T-cell (primary cell): ENCODE results near the gene CTSK. TPM values are rescaled to one million over a fixed set of nuclear protein-coding genes. Genes with fewer than 3 reads are reported as not detected.
"Not testable (repeated sequence)": the region's sequence is repeated elsewhere in the genome, so short reads cannot be mapped to it uniquely, and the experiment has no call there.

Source experiments
- ATAC-seq, 4 experiments: fragments of 200-7000 bp in 3 of 4; fragments of 150-1000 bp in 1 of 4; cut with Tn5 transposase; replicated peaks in 1 of 4; 1 replicate in 3 of 4; 2 replicates in 1 of 4; pipeline ENCODE4 v1.10.0; 2021; ENCODE audit warnings: moderate library complexity in 3 of 4, mild to moderate bottlenecking in 2 of 4, moderate number of reproducible peaks in 1 of 4
- CTCF ChIA-PET, 2 donors: fragments of 300-600 bp; sonication (Branson Sonifier 250); formaldehyde crosslinking; loops; one replicate each; lab custom pipeline; 2022; ENCODE audit warnings: antibody characterized with exemption in 2 of 2; lab: Charles Lee
- POLR2A ChIA-PET, 2 donors: fragments of 300-600 bp; sonication (Branson Sonifier 250); formaldehyde crosslinking; loops; one replicate each; lab custom pipeline; 2022; ENCODE audit warnings: antibody characterized with exemption in 2 of 2; lab: Charles Lee
- DNase-seq, 35 experiments: peaks; one replicate each; pipeline versions ENCODE4 v3.0.0 to v3.0.0-alpha.2; 2013 to 2023
- H3K27ac ChIP-seq: one replicate; pipeline ENCODE4 v1.5.1; 2013; ENCODE audit warnings: low read length
- H3K27me3 ChIP-seq, 2 experiments: replicated peaks in 1 of 2; 1 replicate in 1 of 2; 2 replicates in 1 of 2; pipeline versions ENCODE4 v1.6.1 to v1.7.0; 2013; ENCODE audit warnings: low read length in 1 of 2, mixed read lengths in 1 of 2; ENCODE audit not compliant: control insufficient read depth in 2 of 2, insufficient read depth in 2 of 2; ENCODE audit errors: extremely low read depth in 1 of 2
- H3K36me3 ChIP-seq, 2 donors: 1 replicate in 1 of 2; 2 replicates in 1 of 2; pipeline versions ENCODE4 v1.6.1 to v1.7.0; 2013; ENCODE audit warnings: low read length in 1 of 2; ENCODE audit not compliant: control insufficient read depth in 2 of 2, insufficient read depth in 1 of 2; ENCODE audit errors: extremely low read depth in 1 of 2
- H3K4me1 ChIP-seq, 2 experiments: 1 replicate in 1 of 2; 2 replicates in 1 of 2; pipeline versions ENCODE4 v1.6.1 to v1.7.0; 2013; ENCODE audit warnings: low read length in 2 of 2, mixed read lengths in 1 of 2; ENCODE audit not compliant: insufficient read depth in 2 of 2, control insufficient read depth in 1 of 2; ENCODE audit errors: extremely low read depth in 1 of 2
- H3K4me3 ChIP-seq, 2 donors: 1 replicate in 1 of 2; 2 replicates in 1 of 2; pipeline versions ENCODE4 v1.5.1 to v1.7.0; 2013; ENCODE audit warnings: mild to moderate bottlenecking in 2 of 2, low read length in 1 of 2, moderate library complexity in 1 of 2; ENCODE audit not compliant: control insufficient read depth in 1 of 2; ENCODE audit errors: extremely low read depth in 1 of 2
- H3K9me3 ChIP-seq: 2 replicates; pipeline ENCODE4 v1.7.0; 2013
- H3K27ac Mint-ChIP-seq, 2 donors: one replicate each; pipeline ENCODE4 v1.8.0; 2020 to 2021; ENCODE audit warnings: mild to moderate bottlenecking in 2 of 2, mixed read lengths in 2 of 2
- H3K27me3 Mint-ChIP-seq, 2 donors: one replicate each; pipeline ENCODE4 v1.8.0; 2021 to 2022; ENCODE audit warnings: mixed read lengths in 2 of 2
- H3K36me3 Mint-ChIP-seq: one replicate; pipeline ENCODE4 v1.8.0; 2021; ENCODE audit warnings: mixed read lengths
- H3K4me1 Mint-ChIP-seq, 3 donors: one replicate each; pipeline ENCODE4 v1.8.0; 2020 to 2022; ENCODE audit warnings: mixed read lengths in 3 of 3, mild to moderate bottlenecking in 1 of 3
- H3K4me3 Mint-ChIP-seq, 3 donors: one replicate each; pipeline ENCODE4 v1.8.0; 2020 to 2022; ENCODE audit warnings: mild to moderate bottlenecking in 3 of 3, mixed read lengths in 3 of 3, moderate library complexity in 3 of 3
- H3K9me3 Mint-ChIP-seq, 3 donors: one replicate each; pipeline ENCODE4 v1.8.0; 2020 to 2022; ENCODE audit warnings: mixed read lengths in 3 of 3
- WGBS: methylation state at CpG from one replicate; pipeline ENCODE4 v1.1.5; 2013; ENCODE audit warnings: missing lambda C conversion rate; ENCODE audit not compliant: insufficient coverage; 5-methylcytosine and 5-hydroxymethylcytosine counted together
- total RNA-seq, 35 experiments: library from RNA in 6 of 35; stranded (reverse) in 6 of 35; fragments of 120-200 nt in 1 of 35; gene quantifications; one replicate each; pipeline versions ENCODE4 v1.2.1 to v1.2.4 and lab custom pipeline; 2013 to 2026

CTSK gene
- total RNA-seq, 5 donors from 2014 or later (not counting 1 experiment from before 2014, with no cell fraction given), result 6.1 to 14.1 (median 7.3) TPM

DNA sequence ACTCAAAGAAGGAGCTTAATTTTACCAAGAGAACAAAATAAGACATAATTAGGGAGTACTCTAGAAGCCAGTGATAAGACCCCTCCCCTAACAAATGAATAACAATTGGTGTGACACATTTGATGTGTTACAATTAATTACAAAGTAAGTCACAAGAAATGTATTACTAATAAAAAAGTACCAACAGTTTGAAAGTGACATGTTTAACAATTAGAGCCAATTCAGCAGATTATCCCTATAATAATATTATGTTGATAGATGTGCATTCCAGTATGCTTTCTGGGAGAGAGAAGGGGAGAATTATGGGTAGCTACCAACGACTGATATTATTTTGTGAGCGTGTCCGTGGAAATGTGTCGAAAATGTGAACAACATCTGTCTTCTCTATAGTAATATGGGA is 19.1 kb downstream of the CTSK start:
- Mint-ChIP-seq H3K4me3 (no peak overlapping the region), H3K4me1 (peaks cover 0 to 2% (median 0%) of the 10 kb centered on the region in 3 donors), H3K27ac (no peak overlapping the region), H3K36me3 (no peaks in the 10 kb centered on the region), H3K9me3 (no peaks in the 10 kb centered on the region), H3K27me3 (peaks cover 0 to 3% of the 10 kb centered on the region in 2 donors)
- CTCF ChIA-PET, result interaction anchor here in 1 of 2 donors (0.6 kb wide), 2 partner anchors 9 to 115 kb away, joined by 3 to 5 read pairs; no protein-coding TSS in a partner anchor
- Histone ChIP-seq H3K27ac (no peak overlapping the region), H3K9me3 (no peaks in the 10 kb centered on the region), H3K36me3 (no peaks in the 10 kb centered on the region), H3K4me1 (no peaks in the 10 kb centered on the region), H3K27me3 (no peaks in the 10 kb centered on the region), H3K4me3 (no peak overlapping the region)
- DNase-seq (no peak), ATAC-seq (no peak)
- WGBS, result no CpG with 5 or more reads among the region's 4 CpGs
- POLR2A ChIA-PET, result interaction anchor here in 1 of 2 donors (0.6 kb wide), 1 partner anchor 24 kb away, joined by 7 read pairs; no protein-coding TSS in a partner anchor

DNA sequence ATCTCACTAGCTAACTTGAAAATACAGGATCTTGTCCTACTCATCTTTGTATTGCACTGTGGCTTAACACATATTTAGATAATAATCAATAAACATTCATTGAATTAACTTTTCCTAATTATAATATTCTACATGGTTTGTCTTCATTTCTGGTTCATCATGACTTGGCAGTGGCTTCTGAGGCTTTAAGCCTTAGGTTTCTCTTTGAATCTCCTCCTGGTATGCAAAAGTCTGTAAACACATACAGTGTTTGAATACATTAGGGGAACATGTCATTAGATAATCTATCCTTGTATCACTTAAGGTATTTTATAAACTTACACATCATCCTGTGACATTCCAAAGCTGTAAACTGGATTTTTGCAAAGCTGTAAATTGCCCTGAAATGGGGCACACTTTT is 20.6 kb downstream of the CTSK start:
- ChIA-PET CTCF (no interaction called here), POLR2A (no interaction called here)
- no peak for ATAC-seq
- no peaks in the 10 kb centered on the region for H3K4me1 ChIP-seq
- no peak overlapping the region for H3K4me3 ChIP-seq
- H3K27me3 ChIP-seq, result no peaks in the 10 kb centered on the region
- no peak overlapping the region for H3K27ac ChIP-seq
- Mint-ChIP-seq H3K9me3 (no peaks in the 10 kb centered on the region), H3K36me3 (no peaks in the 10 kb centered on the region), H3K27ac (no peak overlapping the region), H3K4me1 (peaks cover 0 to 2% (median 0%) of the 10 kb centered on the region in 3 donors), H3K27me3 (peaks cover 0 to 3% of the 10 kb centered on the region in 2 donors), H3K4me3 (no peak overlapping the region)
- no peaks in the 10 kb centered on the region for H3K36me3 ChIP-seq
- H3K9me3 ChIP-seq, result no peaks in the 10 kb centered on the region
- no peak for DNase-seq

DNA sequence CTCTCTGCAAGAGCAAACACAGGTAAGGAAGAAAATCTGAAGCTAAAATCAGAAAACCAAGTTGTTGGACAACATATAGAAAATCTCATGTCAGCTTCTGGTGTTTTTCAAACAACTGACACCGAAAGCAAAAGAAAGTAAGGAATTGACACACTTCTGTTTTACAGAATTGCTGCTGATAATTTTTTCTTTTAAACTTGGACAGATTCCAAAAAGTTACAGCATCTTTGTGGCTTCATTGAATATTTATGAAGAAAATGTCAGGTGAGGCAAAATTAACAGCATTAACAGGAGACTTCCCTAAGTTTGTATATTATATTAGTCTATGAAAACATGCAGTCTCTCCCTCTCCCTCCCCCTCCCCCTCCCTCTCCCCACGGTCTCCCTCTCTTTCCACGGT is 27.6 kb downstream of the CTSK start:
- Histone ChIP-seq H3K9me3 (no peaks in the 10 kb centered on the region), H3K36me3 (no peaks in the 10 kb centered on the region), H3K27ac (no peak overlapping the region), H3K27me3 (no peaks in the 10 kb centered on the region), H3K4me3 (no peak overlapping the region), H3K4me1 (no peaks in the 10 kb centered on the region)
- Mint-ChIP-seq H3K9me3 (no peaks in the 10 kb centered on the region), H3K4me3 (no peak overlapping the region), H3K27me3 (no peaks in the 10 kb centered on the region), H3K27ac (no peak overlapping the region), H3K4me1 (peaks cover 6 to 9% (median 9%) of the 10 kb centered on the region in 3 donors), H3K36me3 (no peaks in the 10 kb centered on the region)
- ChIA-PET CTCF (no interaction called here), POLR2A (no interaction called here)
- 100% methylated on average over 1 of the region's 3 CpGs for WGBS
- DNase-seq (no peak), ATAC-seq (no peak)

DNA sequence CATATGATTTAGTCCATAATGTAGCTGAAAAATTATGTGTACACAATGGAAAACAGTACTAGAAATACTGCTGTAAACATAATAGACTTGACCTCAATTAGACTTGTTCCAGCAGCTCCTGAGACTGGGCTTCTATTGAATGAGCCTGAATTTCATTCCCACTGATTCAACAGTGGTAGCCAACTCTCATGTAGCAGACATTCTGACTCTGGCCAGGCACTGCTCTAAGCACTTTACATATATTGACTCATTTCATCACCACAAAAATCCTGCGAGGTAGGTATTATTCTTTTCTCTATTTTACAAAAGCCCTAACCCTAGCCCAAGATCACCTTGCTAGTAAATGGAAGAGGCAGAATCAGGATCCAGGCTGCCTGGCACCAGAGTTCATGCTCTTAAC is 29.7 kb downstream of the CTSK start:
- Mint-ChIP-seq H3K4me1 (peaks cover 6 to 9% (median 9%) of the 10 kb centered on the region in 3 donors), H3K27ac (no peak overlapping the region), H3K36me3 (no peaks in the 10 kb centered on the region), H3K9me3 (no peaks in the 10 kb centered on the region), H3K4me3 (no peak overlapping the region), H3K27me3 (no peaks in the 10 kb centered on the region)
- Histone ChIP-seq H3K27ac (no peak overlapping the region), H3K4me1 (no peaks in the 10 kb centered on the region), H3K4me3 (no peak overlapping the region), H3K36me3 (no peaks in the 10 kb centered on the region), H3K9me3 (no peaks in the 10 kb centered on the region), H3K27me3 (peaks cover 0 to 4% of the 10 kb centered on the region in 2 experiments)
- CTCF ChIA-PET, result interaction anchor here in 1 of 2 donors (0.5 kb wide), 1 partner anchor 8 kb away, joined by 3 read pairs; no protein-coding TSS in a partner anchor
- ATAC-seq (no peak), DNase-seq (no peak)
- no CpG with 5 or more reads among the region's 1 CpG for WGBS
- POLR2A ChIA-PET, result no interaction called here

DNA sequence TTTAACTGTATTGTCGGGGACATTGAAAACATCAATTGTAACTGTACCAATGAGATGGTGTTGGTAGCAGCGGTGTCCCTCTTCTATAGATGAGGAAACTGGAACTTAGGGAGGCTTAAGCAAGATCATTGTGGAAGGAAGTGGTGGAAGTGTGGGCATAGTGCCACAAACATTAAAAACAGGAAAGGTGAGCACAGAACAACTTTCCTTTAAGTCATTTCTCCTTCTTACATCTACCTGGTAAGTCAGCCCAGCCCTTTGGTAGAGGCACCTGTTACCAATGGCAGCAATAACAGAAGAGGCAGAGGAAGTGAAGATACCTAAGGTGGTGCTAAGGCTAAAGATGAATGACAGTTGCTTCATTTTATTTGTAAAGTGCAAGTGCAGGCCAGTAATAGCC is 30.5 kb downstream of the CTSK start:
- WGBS, result 88% methylated on average over 1 of the region's 2 CpGs
- H3K27me3 Mint-ChIP-seq, result no peaks in the 10 kb centered on the region
- H3K36me3 ChIP-seq, result no peaks in the 10 kb centered on the region
- ATAC-seq (no peak), DNase-seq (no peak)
- no peaks in the 10 kb centered on the region for H3K9me3 ChIP-seq
- POLR2A ChIA-PET, result interaction anchor here in 1 of 2 donors (0.6 kb wide), 1 partner anchor 1186 kb away, joined by 3 read pairs; no protein-coding TSS in a partner anchor
- peaks cover 6 to 9% (median 9%) of the 10 kb centered on the region in 3 donors for H3K4me1 Mint-ChIP-seq
- no peaks in the 10 kb centered on the region for H3K4me1 ChIP-seq
- H3K4me3 Mint-ChIP-seq, result no peak overlapping the region
- H3K9me3 Mint-ChIP-seq, result no peaks in the 10 kb centered on the region
- no peak overlapping the region for H3K27ac Mint-ChIP-seq
- H3K27me3 ChIP-seq, result peaks cover 0 to 4% of the 10 kb centered on the region in 2 experiments
- H3K27ac ChIP-seq, result no peak overlapping the region
- no peaks in the 10 kb centered on the region for H3K36me3 Mint-ChIP-seq
- H3K4me3 ChIP-seq, result no peak overlapping the region
- CTCF ChIA-PET, result no interaction called here

DNA sequence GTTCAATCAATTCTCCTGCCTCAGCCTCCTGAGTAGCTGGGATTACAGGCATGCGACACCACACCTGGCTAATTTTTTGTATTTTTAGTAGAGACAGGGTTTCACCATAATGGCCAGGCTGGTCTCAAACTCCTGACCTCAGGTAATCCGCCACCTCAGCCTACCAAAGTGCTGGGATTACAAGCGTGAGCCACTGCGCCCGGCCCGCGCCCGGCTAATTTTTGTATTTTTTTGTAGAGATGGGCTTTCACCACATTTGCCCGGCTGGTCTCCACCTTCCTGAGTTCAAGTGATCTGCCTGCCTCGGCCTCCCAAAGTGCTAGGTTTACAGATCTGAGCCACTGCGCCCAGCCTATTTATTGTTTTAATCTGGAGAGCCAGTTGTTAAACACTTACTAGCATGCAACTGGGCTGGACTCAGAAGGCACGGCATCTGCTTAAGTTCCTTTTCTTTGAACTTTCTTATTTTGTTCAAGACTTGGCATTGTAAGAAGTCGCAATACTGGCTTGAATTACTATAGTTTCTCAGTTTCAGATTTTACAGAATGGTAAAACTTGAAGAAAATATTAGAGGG is 32.0 kb downstream of the CTSK start:
- H3K9me3 ChIP-seq, CTCF ChIA-PET, H3K27me3 Mint-ChIP-seq, H3K4me3 ChIP-seq, H3K27ac ChIP-seq, H3K27me3 ChIP-seq, H3K4me3 Mint-ChIP-seq, DNase-seq, H3K9me3 Mint-ChIP-seq, ATAC-seq, H3K36me3 ChIP-seq, H3K36me3 Mint-ChIP-seq, POLR2A ChIA-PET, H3K27ac Mint-ChIP-seq, H3K4me1 ChIP-seq: not testable (repeated sequence)
- 97% methylated on average over 6 of the region's 13 CpGs for WGBS
- peaks cover 14 to 19% (median 18%) of the 10 kb centered on the region in 3 donors for H3K4me1 Mint-ChIP-seq
